PC-9 (cell line): Measurements from ENCODE around the gene TCF4.

Experiments
- CTCF ChIP-seq: fragments of 200-600 bp; sonication (generic); conservative IDR thresholded peaks from 2 replicates; pipeline ENCODE4 v1.6.1; 2017; ENCODE audit warnings: mixed run types, antibody characterized with exemption, mild to moderate bottlenecking, moderate library complexity
- EZH2 ChIP-seq: fragments of 200-600 bp; sonication (generic); IDR thresholded peaks from 2 replicates; pipeline ENCODE4 v1.8.0; 2017; ENCODE audit warnings: antibody characterized with exemption, low read depth

- no peak for TF ChIP-seq CTCF
- no peak for TF ChIP-seq EZH2
Measured at GRCh38 chr18:55448420-55448819, 139.6 kb downstream of the TCF4 start.
